Germinal center (tissue), 1 donor: ENCODE measurements around the gene SCN9A.

Experiments
- DNase-seq: peaks from one replicate; pipeline ENCODE4 v3.0.0; 2012; ENCODE audit warnings: mixed read lengths, low spot score

The SCN9A gene

DNA sequence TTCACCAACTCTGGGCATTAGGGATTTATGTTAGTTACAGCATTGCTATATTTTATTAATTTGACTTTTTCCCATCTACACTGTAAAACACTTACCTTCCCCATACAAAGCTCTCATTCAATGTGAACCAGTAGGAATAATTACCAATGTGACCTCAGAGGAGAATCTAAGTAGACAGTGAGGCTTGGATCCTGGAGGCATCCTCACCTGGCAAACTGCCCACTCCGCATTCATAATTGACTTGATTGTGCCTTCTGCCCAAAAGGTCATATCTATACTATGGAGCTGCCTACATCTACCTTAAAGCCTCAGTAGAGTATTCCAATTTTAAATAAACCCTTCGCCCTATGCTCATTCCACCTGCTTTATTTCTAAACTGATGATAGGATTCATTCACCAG, 202.5 kb downstream of the SCN9A start:
- no peak for DNase-seq

DNA sequence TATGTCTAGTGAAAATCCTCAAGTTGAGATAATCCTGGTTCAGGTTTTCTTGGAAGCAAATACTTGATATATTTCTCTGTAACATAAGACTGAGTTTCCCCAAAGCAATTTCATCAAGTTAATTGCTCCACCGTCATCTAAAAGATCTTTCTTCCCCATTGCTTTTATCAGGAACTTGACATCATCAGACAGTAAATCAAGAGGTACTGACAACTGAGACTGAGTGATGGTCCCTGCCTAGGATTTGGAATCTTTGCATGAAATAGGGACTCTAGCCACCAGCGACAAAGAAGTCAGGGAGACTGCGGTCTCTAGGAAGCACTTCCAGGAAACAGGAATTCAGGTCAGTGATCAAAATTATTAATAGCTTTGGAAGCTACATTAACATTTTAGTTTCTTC, 204.5 kb downstream of the SCN9A start:
- no peak for DNase-seq

GRCh38 chr2:166170356-166170755, 205.4 kb downstream of the SCN9A start:
- no peak for DNase-seq

DNA sequence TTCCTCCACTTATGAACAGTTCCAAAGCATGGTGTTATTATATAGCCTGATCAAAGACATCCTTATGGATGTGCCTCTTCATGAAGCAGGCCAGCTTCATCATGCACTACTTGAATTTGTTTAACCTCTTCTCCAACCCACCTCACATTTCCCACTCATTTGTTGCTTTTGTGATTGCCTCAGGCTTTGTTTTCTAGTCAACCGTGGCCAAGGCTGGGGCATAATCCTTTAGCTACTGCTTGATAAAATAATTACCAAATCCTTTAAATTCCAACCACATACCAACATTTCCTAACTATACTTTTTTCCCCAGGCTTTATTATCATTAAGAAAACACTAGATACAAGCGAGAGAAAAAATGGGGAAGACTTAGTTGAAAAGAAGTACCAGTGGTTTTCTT, 208.3 kb downstream of the SCN9A start:
- no peak for DNase-seq

DNA sequence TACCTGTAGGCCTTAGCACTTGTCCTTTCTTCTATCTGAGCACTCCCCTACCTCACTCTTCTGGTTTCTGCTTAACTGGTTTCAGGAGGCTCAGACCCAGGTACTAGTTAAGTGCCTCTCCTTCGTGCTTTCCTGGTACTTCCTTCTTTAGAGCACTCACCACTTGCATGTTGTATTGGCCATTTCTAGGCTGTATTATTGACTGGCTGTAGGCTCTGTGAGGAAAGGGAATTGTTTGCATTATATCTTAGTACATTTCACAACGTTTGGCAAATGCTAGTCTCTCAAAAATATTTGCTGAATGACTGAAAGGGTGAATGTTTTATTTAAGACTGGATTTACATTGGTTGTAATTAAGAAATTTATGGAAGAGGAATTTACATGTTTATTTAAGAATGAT, 212.0 kb downstream of the SCN9A start:
- no peak for DNase-seq

DNA sequence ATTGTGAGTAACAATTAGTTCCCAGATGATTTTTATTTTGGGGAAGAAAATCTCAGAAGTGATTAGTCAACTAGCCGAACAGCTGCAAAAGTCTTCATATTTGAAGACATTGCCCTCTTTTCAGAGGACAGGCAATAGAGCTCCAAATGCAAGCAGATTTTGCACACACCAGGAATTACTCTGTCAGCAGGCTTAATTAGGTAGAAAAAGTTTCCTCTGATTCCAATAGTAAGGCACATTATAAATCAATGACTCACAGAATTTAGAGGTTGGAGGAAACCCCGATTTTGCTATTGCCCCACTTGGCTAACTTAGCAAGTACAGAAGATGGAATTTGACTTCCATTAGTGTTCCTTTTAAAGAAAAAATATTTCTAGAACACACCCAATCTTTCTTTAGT, 217.2 kb downstream of the SCN9A start:
- no peak for DNase-seq

- DNase-seq: no peak
These were observed 218.2 kb downstream of the SCN9A start for GRCh38 chr2:166157578-166157977.

GRCh38 chr2:166156985-166157490, 218.7 kb downstream of the SCN9A start:
- no peak for DNase-seq

DNA sequence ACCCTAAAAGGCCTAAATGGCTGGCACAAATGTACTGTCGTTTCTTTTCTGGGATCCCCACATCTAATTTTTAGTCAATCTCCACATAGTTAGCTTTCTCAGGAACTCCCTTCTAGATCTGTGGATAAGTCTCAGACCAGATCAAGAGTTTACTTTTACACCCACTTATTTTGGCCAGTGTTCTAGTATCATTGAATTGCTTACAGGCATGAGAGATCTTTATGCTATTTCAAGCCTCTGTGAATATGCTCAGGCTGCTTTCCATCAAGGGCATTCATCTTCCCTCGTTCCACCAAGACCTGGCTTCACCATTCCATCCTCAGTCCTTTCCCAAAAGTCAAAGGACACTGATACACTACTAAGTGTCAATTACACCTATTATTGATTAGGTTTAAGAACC, 220.2 kb downstream of the SCN9A start:
- DNase-seq: no peak

DNA sequence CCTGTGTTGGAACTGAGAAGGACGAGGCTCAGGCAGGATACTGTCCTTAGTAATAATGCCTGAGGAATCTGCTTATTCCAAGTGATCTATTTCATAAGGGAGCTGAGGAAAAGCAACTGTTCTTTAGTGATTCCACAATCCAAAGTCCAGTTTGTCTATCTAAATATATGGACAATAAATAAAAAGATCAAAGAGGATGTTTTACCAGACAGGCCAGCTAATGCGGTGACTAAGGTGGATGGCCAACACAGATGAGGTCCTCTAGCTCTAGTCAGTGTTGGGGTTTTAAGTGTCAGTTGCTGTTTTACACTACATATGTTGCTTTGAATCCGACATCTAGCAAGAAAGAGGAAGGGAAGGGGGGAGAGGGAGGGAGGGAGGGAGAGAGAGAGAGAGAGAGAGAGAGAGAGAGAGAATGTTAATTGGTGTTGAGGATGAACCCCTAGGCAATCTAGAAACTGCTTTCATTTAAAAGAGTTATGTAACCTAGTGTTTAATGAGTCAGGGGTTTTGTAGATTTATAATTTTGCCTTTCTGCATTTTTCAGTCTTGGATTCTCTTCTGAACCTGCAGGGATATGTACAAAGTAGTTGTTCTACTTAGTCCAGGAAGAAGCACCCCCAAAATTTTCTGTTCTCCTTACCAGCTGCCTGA, 220.9 kb downstream of the SCN9A start:
- DNase-seq: no peak

GRCh38 chr2:166152064-166152463, 223.7 kb downstream of the SCN9A start:
- DNase-seq: no peak

- no peak for DNase-seq
These were observed 227.0 kb downstream of the SCN9A start for GRCh38 chr2:166148500-166149400.

DNA sequence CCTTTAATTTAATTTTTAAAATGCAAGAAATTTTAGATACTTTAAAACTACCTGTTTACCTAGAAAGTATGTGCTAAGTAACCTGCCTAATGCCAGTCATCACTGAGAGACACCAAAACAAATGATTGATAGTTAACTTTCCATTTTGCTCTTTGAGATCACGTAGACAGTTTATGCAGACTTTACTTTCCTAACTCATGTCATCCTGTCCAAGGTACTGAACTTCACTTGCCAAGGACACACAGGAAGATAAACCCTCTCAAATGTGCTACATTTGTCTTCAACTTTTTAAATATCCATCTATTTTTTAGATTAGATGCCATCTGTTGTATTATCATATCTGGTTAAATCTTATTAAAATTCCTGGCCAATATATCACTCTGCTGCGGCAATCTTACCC, 227.9 kb downstream of the SCN9A start:
- DNase-seq: no peak
